Upper lobe of left lung (tissue), 6 donors: ENCODE measurements around the gene LRRC23. TPM values are rescaled to one million over a fixed set of nuclear protein-coding genes. Genes with fewer than 3 reads are reported as not detected.

Experiments
- ATAC-seq, 2 donors: fragments of 200-7000 bp; cut with Tn5 transposase; one replicate each; pipeline ENCODE4 v1.9.1; 2022; ENCODE audit warnings: mild to moderate bottlenecking in 2 of 2, moderate library complexity in 2 of 2; ENCODE audit not compliant: low FRiP score in 2 of 2
- DNase-seq, 2 donors: peaks; one replicate each; pipeline ENCODE4 v3.0.0-alpha.2; 2019 to 2020
- H3K27ac ChIP-seq, 4 donors: fragments of 200-600 bp; sonication (generic); one replicate each; pipeline ENCODE4 v1.5.1; 2016 to 2019
- H3K27me3 ChIP-seq, 4 donors: fragments of 200-600 bp; sonication (generic); one replicate each; pipeline ENCODE4 v1.5.1; 2017 to 2019
- H3K36me3 ChIP-seq, 4 donors: fragments of 200-600 bp; sonication (generic); one replicate each; pipeline ENCODE4 v1.5.1; 2016 to 2019
- H3K4me1 ChIP-seq, 4 donors: fragments of 200-600 bp; sonication (generic); one replicate each; pipeline ENCODE4 v1.5.1; 2018 to 2019
- H3K4me3 ChIP-seq, 4 donors: fragments of 200-600 bp; sonication (generic); one replicate each; pipeline ENCODE4 v1.5.1; 2017 to 2019; ENCODE audit warnings: mild to moderate bottlenecking in 2 of 4, moderate library complexity in 1 of 4
- H3K9me3 ChIP-seq, 4 donors: fragments of 200-600 bp; sonication (generic); one replicate each; pipeline ENCODE4 v1.5.1; 2018 to 2019
- CTCF ChIP-seq, 6 experiments: fragments of 450-650 bp in 4 of 6; fragments of 200-600 bp in 2 of 6; sonication (generic) in 2 of 6; IDR thresholded peaks; one replicate each; pipeline ENCODE4 v1.5.1; 2016 to 2019; ENCODE audit warnings: antibody characterized with exemption in 6 of 6
- EP300 ChIP-seq, 4 donors: sonication (generic); formaldehyde crosslinking; IDR thresholded peaks; one replicate each; pipeline ENCODE4 v1.5.1; 2017; ENCODE audit warnings: antibody characterized with exemption in 4 of 4, control low read depth in 2 of 4
- POLR2A ChIP-seq, 4 donors: fragments of 450-650 bp; IDR thresholded peaks; one replicate each; pipeline ENCODE4 v1.5.1; 2016 to 2017; ENCODE audit warnings: antibody characterized with exemption in 4 of 4, mild to moderate bottlenecking in 2 of 4
- POLR2AphosphoS5 ChIP-seq, 2 donors: sonication (generic); formaldehyde crosslinking; IDR thresholded peaks; one replicate each; pipeline ENCODE4 v1.5.1; 2017; ENCODE audit warnings: antibody characterized with exemption in 2 of 2
- WGBS, 2 donors: methylation state at CpG; one replicate each; pipeline ENCODE4 v1.1.5; 2017 to 2018; 5-methylcytosine and 5-hydroxymethylcytosine counted together
- total RNA-seq, 6 donors: library from RNA; depleted of rRNA in 4 of 6; stranded (reverse); fragments of >200 nt in 4 of 6; gene quantifications; one replicate each; pipeline versions ENCODE4 v1.1.0 to v1.2.1, GENCODE V29; 2016 to 2021
- donor health status: DM: no; HTN: no; CAD: no; lungs with moderate emphysema.
- donor health status: DM: no; HTN: yes; CAD: no; lungs with severe emphysema.

Gene LRRC23
- total RNA-seq, 6 donors from 2014 or later, result 12.0 to 83.2 (median 29.1) TPM

GRCh38 chr12:6939191-6939540 lies 34.5 kb downstream of the LRRC23 start:
- H3K36me3 ChIP-seq, result peaks cover 4 to 61% (median 34%) of the 10 kb centered on the region in 4 donors
- no peaks in the 10 kb centered on the region for H3K9me3 ChIP-seq

GRCh38 chr12:6941267-6941666 lies 36.6 kb downstream of the LRRC23 start:
- Histone ChIP-seq H3K27me3 (no peaks in the 10 kb centered on the region), H3K4me1 (peaks cover 40 to 60% (median 49%) of the 10 kb centered on the region in 4 donors)
- ATAC-seq, result no peak

More at GRCh38 chr12:6939191-6939540, 34.5 kb downstream of the LRRC23 start:
- H3K4me1 ChIP-seq, result peaks cover 40 to 57% (median 47%) of the 10 kb centered on the region in 4 donors
- H3K4me3 ChIP-seq, result no peak overlapping the region
- no peaks in the 10 kb centered on the region for H3K27me3 ChIP-seq
- DNase-seq, result no peak
- peak overlapping the region in 2 of 4 donors; percentile 94 to 96 for H3K27ac ChIP-seq
- 65 to 69% methylated on average over 2 of the region's 2 CpGs for WGBS, 2 donors
- TF ChIP-seq EP300 (IDR thresholded peaks at IDR 0.05) (no peak), POLR2A (IDR thresholded peaks at IDR 0.05) (no peak), CTCF (IDR thresholded peaks at IDR 0.05) (no peak), POLR2AphosphoS5 (IDR thresholded peaks at IDR 0.05) (no peak)
- no peak for ATAC-seq

GRCh38 chr12:6941782-6942181 lies 37.2 kb downstream of the LRRC23 start:
- TF ChIP-seq POLR2AphosphoS5 (IDR thresholded peaks at IDR 0.05) (no peak), EP300 (IDR thresholded peaks at IDR 0.05) (no peak), POLR2A (IDR thresholded peaks at IDR 0.05) (no peak), CTCF (IDR thresholded peaks at IDR 0.05) (no peak)
- Histone ChIP-seq H3K4me1 (peaks cover 38 to 60% (median 49%) of the 10 kb centered on the region in 4 donors), H3K27me3 (no peaks in the 10 kb centered on the region), H3K27ac (peak overlapping the region in 2 of 4 donors; percentile 15 to 93), H3K9me3 (no peaks in the 10 kb centered on the region), H3K36me3 (peaks cover 0 to 48% (median 15%) of the 10 kb centered on the region in 4 donors), H3K4me3 (no peak overlapping the region)
- ATAC-seq, result no peak
- no peak for DNase-seq
- WGBS, 2 donors, result 82 to 84% methylated on average over 9 to 12 of the region's 12 CpGs

More at GRCh38 chr12:6941267-6941666, 36.6 kb downstream of the LRRC23 start:
- H3K36me3 ChIP-seq, result peaks cover 0 to 51% (median 15%) of the 10 kb centered on the region in 4 donors
- H3K9me3 ChIP-seq, result no peaks in the 10 kb centered on the region
- WGBS, 2 donors, result 93 to 99% methylated on average over 7 to 12 of the region's 12 CpGs
- no peak overlapping the region for H3K4me3 ChIP-seq
- no peak for TF ChIP-seq POLR2A (IDR thresholded peaks at IDR 0.05)
- TF ChIP-seq CTCF (IDR thresholded peaks at IDR 0.05), result no peak
- no peak for TF ChIP-seq POLR2AphosphoS5 (IDR thresholded peaks at IDR 0.05)
- TF ChIP-seq EP300 (IDR thresholded peaks at IDR 0.05), result no peak
- peak in 1 of 2 donors; percentile 81 for DNase-seq
- H3K27ac ChIP-seq, result peak overlapping the region in 2 of 4 donors; percentile 32 to 40

DNA sequence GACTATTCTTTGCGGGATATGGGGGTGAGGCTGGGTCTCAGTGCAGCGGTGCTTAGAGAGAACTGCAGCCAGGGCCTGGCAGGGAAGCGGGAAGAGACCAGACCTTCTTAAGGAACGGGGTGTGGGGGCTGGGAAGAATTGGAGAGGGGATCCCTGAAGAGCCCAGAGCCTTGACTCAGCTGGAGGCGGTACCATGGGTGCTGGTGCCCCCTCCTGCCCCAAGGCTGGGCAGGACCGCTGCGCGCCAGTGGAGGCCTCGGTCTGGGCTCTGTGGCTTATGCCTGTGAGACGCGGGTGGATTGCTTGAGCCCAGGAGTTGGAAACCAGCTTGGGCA lies 37.7 kb downstream of the LRRC23 start:
- Histone ChIP-seq H3K27me3 (no peaks in the 10 kb centered on the region), H3K4me3 (no peak overlapping the region), H3K36me3 (peaks cover 0 to 47% (median 16%) of the 10 kb centered on the region in 4 donors), H3K27ac (peak overlapping the region; percentile 15 to 98 (median 93)), H3K9me3 (no peaks in the 10 kb centered on the region), H3K4me1 (peaks cover 33 to 57% (median 45%) of the 10 kb centered on the region in 4 donors)
- no peak for TF ChIP-seq POLR2A (IDR thresholded peaks at IDR 0.05)
- TF ChIP-seq EP300 (IDR thresholded peaks at IDR 0.05), result no peak
- TF ChIP-seq CTCF (IDR thresholded peaks at IDR 0.05), result no peak
- no peak for TF ChIP-seq POLR2AphosphoS5 (IDR thresholded peaks at IDR 0.05)
- WGBS, 2 donors, result 88 to 96% methylated on average over 5 to 11 of the region's 11 CpGs
- DNase-seq, result no peak
- no peak for ATAC-seq

GRCh38 chr12:6943389-6943721 lies 38.7 kb downstream of the LRRC23 start:
- no peaks in the 10 kb centered on the region for H3K27me3 ChIP-seq
- ATAC-seq, result peak; percentile 71 to 78
- TF ChIP-seq POLR2AphosphoS5 (IDR thresholded peaks at IDR 0.05) (peak in 1 of 2 donors; percentile 19), EP300 (IDR thresholded peaks at IDR 0.05) (no peak), POLR2A (IDR thresholded peaks at IDR 0.05) (peak in 1 of 4 donors; percentile 21)
- peak in 1 of 2 donors; percentile 90 for DNase-seq
- peak overlapping the region; percentile 93 to 98 (median 93) for H3K27ac ChIP-seq
- H3K4me3 ChIP-seq, result peak overlapping the region in 3 of 4 donors; percentile 66 to 75 (median 72)
- H3K4me1 ChIP-seq, result peaks cover 27 to 51% (median 39%) of the 10 kb centered on the region in 4 donors
- H3K9me3 ChIP-seq, result no peaks in the 10 kb centered on the region
- H3K36me3 ChIP-seq, result peaks cover 0 to 47% (median 16%) of the 10 kb centered on the region in 4 donors
- WGBS, 2 donors, result 0 to 1% methylated on average over 13 of the region's 13 CpGs
